ENCODE results near the gene LHX3.

The LHX3 gene

GRCh38 chr9:136205707-136205992 is 722 bp upstream of the LHX3 start:
- no peak for DNase-seq

GRCh38 chr9:136204145-136204805 is 653 bp downstream of the LHX3 start:
- no peak for DNase-seq

DNA sequence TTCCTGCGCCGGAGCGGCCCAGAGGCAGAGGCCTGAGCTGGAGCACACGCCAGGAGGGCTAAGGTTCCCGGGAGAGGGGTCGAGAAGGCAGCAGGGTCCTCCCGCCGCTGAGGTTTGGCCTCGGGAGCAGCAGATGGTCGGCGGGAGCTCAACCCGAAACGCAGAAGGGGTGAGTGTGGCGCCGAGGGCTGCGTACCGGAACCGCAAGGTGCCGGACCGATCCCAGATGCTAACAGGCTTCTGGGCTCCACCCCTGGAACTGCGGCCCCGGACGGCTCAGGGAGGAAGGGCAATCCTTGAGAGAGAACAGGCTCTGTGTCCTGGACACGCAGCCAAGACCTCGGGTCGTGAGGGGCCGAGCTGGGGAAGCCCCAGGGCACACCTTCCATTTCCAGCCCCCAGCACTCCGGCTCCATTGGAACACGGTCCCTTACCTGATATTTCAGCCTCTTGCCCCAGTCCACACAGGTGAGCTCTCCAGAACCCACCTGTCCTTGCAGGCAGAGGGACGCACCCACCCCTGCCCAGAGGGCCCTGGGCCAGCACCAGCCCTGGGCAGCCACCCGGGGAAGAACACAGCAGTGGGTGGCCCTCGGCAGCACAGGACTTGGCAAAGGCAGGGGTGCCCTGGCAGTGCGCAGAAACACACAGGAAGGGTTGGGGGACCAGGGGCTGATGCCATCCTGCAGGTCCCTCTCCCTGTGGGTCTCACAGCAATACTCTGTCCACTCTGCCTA is 1.4 kb downstream of the LHX3 start:
- no peak for DNase-seq

DNA sequence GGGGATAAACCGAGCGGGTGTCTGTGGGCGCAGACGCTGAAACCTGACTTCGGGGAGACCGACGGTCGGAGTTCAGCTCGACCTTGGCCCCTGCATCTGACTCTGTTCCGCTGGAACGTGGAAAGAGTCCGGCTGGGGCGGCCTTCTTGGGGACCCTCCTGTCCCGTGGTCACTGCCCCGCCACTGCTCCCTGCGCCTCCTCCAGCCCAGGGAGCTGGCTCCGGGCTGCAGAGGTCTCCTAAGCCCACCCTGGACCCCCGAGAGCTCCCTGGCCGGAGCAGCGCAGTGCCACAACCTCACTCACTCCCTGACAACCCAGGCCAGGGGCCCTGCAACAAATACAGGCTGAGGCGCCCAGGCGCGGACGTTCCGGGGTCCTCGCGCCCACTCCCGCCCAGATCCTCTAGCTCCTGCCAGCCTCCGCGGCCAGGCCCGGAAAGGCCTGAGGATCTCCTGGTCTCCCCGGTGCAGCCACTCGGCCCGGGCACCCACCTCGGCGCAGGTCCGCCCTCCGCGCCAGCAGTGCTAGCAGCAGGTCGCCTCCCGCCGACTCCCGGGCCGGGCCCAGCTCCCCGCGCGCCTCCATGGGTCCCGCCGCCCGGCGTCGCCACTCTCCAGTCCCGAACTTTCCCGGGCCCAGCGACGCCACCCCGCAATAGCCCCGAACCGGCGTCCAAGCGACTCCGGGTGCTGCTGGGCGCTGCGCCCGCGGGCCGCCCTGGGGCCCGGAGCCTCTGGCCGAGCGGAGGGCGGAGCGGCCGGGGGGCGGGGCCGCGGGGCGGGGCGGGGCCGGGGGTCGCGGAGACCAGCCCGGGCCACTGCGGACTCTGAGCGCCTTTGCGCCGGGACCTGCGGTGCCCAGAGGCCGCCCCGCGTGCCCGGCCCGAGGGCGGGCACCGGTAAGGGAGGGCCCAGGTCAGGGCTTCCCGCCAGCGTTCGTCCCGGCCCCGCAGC is 2.2 kb downstream of the LHX3 start:
- no peak for DNase-seq

DNA sequence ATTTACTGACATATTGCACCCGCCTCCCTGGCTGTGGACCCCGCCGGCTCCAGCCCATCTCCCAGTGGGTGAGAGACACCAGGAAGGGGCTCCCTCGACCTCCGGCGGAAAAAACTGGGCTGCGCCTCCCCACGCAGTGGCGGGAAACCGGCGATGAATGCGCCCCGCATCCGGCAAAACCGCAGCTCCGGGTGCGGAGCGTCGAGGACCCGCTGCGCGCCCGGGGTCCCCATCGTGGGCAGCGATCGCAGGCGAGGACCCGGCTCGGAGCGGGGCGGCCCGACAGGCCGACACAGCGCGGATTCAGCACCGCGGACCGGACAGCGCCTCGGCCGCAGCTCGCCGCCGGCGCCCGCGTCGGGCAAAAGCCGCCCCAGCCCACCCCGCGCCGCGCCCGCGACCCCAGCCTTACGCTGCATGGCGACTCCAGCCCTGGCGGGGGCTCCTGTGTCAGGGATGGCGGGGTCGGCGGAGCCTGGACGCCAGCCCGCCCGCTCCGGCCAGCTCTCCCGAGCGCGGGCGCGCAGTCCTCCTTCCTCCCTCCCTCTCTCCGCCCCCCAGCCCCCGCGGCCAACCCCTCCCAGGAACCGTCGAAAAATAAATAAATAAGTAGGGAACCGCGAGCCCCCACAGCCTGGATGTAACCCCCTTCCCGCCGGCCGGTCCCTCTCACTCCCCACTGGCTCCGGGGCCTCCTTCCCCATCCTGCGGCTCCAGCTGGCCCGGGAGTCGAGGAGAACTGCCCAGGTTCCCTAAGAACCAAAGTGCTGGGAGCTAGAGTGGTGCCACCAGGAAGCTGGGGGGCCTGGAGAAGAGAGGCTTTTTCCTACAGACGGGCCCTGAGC is 3.1 kb downstream of the LHX3 start:
- DNase-seq, result no peak

- no peak for DNase-seq
Measured at GRCh38 chr9:136201174-136201573, 3.8 kb downstream of the LHX3 start.

DNA sequence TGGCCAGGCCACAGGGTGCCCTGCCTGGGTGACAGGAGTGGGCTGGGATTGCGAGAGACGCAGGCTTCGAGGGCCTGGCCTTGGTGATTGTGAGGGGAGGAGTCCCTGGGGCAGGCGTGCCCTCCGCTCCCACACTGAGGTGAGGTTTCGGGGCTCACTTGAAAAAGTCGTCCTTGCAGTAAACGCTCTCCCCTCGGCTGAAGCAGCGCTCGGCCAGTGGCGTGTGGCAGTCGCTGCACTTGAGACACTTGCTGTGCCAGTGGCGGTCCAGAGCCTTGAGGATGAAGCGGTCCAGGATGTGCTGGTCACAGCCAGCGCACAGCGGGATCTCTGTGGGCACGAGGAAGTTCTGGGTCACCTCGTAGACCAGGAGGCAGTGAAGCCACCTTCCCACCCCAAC is 4.5 kb downstream of the LHX3 start:
- no peak for DNase-seq

DNA sequence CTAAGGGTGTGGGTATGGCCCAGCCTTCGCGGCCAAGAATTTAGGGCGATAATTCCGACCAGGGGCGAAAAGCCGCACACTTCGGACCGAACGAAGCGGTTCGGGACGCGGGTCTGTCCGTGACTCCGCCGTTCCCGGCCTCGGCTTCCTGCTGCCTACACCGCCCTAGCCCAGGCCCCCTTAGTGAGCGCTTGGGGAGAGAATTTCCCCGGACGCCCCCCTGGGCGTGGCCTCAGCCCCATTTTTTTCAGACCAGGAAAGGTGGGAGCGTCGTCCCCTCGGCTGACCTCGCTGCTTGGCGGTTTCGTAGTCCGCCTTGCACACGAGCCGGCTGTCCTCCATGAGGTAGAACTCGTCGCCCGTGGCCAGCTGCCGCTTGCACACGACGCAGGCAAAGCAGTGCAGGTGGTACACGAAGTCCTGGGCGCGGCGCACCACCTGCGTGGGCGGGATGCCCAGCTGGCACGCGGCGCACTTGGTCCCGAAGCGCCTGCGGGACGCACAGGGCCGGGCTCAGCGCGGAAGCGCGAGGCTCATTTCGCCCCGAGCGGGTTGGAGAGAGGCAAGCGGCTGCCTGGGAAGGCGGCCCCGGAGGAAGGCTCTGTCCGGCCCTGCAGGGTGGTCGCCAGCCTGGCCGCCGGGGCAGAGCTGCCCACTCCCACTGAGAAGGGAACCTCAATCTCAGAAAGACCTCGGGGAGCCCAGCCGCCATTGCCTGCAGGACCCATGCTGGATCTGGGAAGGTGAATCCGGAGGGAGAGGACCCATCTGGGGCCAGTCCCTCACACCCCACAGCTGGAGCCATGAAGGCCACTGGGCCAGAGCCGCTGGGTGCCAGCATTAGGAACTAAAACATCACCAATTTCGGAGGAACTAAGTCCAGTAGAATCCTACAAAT is 5.3 kb downstream of the LHX3 start:
- no peak for DNase-seq

DNA sequence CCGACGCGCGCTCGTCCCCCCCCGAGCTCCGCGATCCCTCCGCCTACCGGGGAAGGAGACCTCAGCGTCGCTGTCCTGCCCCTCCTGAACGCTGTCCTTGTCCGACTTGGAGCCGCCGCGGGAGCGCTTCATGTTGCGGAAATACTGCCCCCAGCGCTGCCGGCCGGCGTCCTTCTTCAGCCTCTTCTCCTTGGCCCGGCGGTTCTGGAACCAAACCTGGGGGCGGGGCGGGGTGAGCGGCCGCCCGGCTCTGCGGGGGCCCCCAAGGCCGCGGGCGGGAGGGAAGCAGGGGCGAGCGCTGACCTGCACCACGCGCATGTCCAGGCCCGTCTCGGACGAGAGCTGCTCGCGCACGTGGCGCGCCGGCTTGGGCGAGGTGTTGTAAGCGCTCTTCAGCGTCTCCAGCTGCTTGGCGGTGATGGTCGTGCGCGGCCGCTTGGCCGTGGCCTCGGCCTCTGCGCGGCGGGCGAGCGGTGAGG is 6.3 kb downstream of the LHX3 start:
- DNase-seq, result no peak

GRCh38 chr9:136197930-136198604 is 6.9 kb downstream of the LHX3 start:
- DNase-seq, result no peak

DNA sequence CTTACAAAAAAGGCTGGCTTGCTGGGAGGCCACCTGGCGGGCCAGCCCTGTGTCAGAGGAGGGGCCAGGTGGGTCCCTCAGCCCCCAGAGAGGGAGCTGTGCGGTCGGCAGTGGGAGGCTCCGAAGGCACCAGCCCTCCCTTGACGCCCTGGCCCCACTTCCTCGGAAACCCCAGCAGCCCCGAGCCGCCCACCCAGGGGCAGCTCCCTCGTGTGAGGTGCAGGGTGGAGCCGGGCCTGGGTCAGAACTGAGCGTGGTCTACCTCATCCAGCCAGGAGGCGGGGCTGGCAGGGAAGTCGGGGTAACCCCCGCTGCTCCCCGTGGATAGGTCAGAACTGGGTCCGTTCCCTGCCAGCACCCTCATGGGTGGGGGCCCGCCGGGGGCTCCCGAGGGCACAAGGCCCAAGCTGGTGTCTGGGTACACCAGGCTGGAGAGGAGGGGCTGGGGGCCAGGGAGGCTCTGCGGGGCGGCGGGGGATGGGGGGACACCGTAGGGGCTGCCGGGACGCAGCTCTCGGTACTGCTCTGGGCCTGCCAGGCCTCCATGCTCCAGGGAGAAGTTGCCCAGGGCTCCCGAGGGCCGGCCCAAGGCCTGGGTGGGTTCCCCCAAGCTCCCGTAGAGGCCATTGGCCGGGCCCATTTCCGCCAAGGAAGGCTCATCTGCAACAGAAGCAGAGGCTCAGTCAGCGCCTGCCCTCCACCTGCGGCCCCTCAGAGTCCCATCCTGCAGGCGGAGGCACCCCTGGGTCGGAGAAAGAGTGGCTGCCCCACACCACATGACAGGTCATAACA is 7.6 kb downstream of the LHX3 start:
- DNase-seq, result no peak

GRCh38 chr9:136196404-136197083 is 8.4 kb downstream of the LHX3 start:
- no peak for DNase-seq

- DNase-seq, result no peak
Measured at GRCh38 chr9:136194540-136194939, 10.4 kb downstream of the LHX3 start.

GRCh38 chr9:136193891-136194279 is 11.0 kb downstream of the LHX3 start:
- no peak for DNase-seq

- no peak for DNase-seq
Measured at GRCh38 chr9:136193127-136193890, 11.6 kb downstream of the LHX3 start.

GRCh38 chr9:136192289-136193126 is 12.4 kb downstream of the LHX3 start:
- DNase-seq, result no peak

GRCh38 chr9:136191960-136192286 is 13.0 kb downstream of the LHX3 start:
- DNase-seq, result no peak

Data from NCI-H446 (cell line).